Hematopoietic multipotent progenitor cell (in vitro differentiated cells): Measurements from ENCODE around the gene RPS6KA4. TPM values are rescaled to one million over a fixed set of nuclear protein-coding genes. Genes with fewer than 3 reads are reported as not detected.
"Not testable (repeated sequence)": the region's sequence is repeated elsewhere in the genome, so short reads cannot be mapped to it uniquely, and the experiment has no call there.

Experiments
- DNase-seq, 3 donors: peaks; one replicate each; pipeline ENCODE4 v3.0.0-alpha.2; 2011 to 2015; ENCODE audit warnings: low read depth in 2 of 3, low spot score in 2 of 3
- small RNA-seq: library from RNA; depleted of rRNA; stranded (forward); fragments of <200 nt; gene quantifications from one replicate; pipeline ENCODE3, GENCODE V24; 2012
- total RNA-seq: library from RNA; depleted of rRNA; stranded (reverse); fragments of >200 nt; gene quantifications from one replicate; pipeline ENCODE4 v1.2.3, GENCODE V29; 2012

The RPS6KA4 gene
- total RNA-seq, 1 donor = 59.0 TPM

- DNase-seq = no peak
Measured at GRCh38 chr11:64413417-64413816, 54.5 kb downstream of the RPS6KA4 start.

- DNase-seq = no peak
Measured at GRCh38 chr11:64415286-64415685, 56.3 kb downstream of the RPS6KA4 start.

- DNase-seq = no peak
Measured at GRCh38 chr11:64415996-64416728, 57.2 kb downstream of the RPS6KA4 start.

DNA sequence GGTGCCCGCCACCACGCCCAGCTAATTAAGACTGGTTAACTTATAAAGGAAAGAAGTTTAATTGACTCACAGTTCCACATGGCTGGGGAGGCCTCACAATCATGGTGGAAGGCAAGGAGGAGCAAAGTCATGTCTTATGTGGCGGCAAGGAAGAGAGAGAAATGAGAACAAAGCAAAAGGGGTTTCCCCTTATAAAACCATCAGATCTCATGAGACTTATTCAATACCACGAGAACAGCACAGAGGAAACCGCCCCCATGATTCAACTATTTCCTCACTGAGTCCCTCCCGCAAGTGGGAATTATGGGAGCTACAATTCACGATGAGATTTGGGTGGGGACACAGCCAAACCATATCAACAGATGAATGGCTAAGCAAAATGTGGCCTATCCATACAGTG lies 59.3 kb downstream of the RPS6KA4 start:
- DNase-seq = not testable (repeated sequence)

DNA sequence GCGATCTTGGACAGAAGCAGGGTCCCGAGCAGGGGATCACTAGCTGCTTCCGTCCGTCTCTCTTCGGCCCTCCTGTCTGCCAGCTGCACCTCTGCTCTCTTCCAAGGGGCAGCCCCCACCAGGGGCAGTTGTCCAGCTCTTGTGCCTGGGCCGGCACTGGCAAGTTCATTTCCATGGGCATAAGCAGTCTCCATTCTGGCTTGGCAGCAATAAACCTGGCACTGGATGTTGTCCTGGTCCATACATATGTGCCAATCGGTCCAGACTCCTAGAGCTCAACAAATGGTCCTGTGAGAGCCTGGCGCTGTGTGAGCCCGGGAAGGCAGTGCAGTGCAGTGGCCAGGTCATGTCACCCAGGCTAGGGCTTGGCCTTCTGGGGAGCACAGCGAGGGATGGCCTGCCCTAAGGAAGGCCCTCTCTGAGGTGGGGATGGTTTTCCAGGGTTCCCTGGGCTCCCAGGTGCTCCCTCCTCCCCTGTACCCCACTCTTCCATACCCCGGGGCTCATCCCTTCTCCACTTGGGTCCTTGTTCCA lies 60.4 kb downstream of the RPS6KA4 start:
- DNase-seq = no peak

DNA sequence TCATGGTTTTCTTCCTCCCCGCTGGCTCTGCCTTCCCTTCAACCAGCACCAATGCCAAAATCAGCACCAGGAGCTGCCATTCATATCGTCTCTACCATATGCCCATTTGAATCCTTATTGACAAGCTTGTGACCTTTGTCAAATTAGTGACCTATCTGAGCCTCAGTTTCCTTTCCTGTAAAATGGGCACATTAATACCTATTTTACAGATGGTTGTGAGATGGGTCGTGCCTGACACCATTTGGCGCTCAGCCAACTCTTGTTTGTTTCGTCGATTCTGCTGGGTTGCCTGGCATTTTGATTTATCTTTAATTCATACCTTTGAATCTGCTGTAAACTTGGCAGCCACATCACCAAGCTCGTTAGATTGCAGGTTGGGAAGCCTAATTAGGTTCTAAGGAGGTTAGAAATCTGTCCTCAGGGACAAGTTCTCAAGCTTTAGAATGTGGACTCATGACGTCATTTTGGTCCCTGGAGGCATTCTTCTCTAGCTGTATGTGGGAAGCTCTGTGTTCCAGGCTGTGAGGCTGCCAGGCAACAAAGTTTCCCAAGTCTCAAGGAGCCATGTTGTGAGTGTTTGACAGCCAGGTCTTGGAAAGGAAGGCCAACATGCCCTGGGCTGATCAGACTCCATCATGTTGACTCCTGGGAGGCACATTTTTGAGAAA lies 61.0 kb downstream of the RPS6KA4 start:
- no peak for DNase-seq

Small RNA genes lying within 50 kb of the gene (small RNA-seq; reads per million reads assigned to genes)
- gene MIR1237 = not detected
- gene MIR7155 = not detected

Other genes starting within 250 kb of the RPS6KA4 start
- gene MACROD1, start 193.0 kb upstream of the RPS6KA4 start, total RNA-seq = 22.4 TPM
- 77.3 TPM for gene STIP1, start 173.0 kb upstream of the RPS6KA4 start, total RNA-seq
- 221 TPM for gene FERMT3, start 152.4 kb upstream of the RPS6KA4 start, total RNA-seq
- gene TRPT1, start 133.0 kb upstream of the RPS6KA4 start, total RNA-seq = 33.1 TPM
- 60.1 TPM for gene NUDT22, start 132.9 kb upstream of the RPS6KA4 start, total RNA-seq
- 44.7 TPM for gene DNAJC4, start 128.6 kb upstream of the RPS6KA4 start, total RNA-seq
- gene VEGFB, start 124.6 kb upstream of the RPS6KA4 start, total RNA-seq = 15.9 TPM
- 36.6 TPM for gene FKBP2, start 118.1 kb upstream of the RPS6KA4 start, total RNA-seq
- gene PPP1R14B, start 112.2 kb upstream of the RPS6KA4 start, total RNA-seq = 77.0 TPM
- gene PLCB3, start 107.6 kb upstream of the RPS6KA4 start, total RNA-seq = 25.9 TPM
- 32.6 TPM for gene BAD, start 74.5 kb upstream of the RPS6KA4 start, total RNA-seq
- 15.1 TPM for gene GPR137, start 73.3 kb upstream of the RPS6KA4 start, total RNA-seq
- under 0.01 TPM for gene KCNK4, start 67.9 kb upstream of the RPS6KA4 start, total RNA-seq
- gene CATSPERZ, start 58.8 kb upstream of the RPS6KA4 start, total RNA-seq = not detected
- 19.9 TPM for gene ESRRA, start 53.6 kb upstream of the RPS6KA4 start, total RNA-seq
- 203 TPM for gene TRMT112, start 41.6 kb upstream of the RPS6KA4 start, total RNA-seq
- 103 TPM for gene PRDX5, start 41.0 kb upstream of the RPS6KA4 start, total RNA-seq
- 21.3 TPM for gene CCDC88B, start 19.0 kb upstream of the RPS6KA4 start, total RNA-seq
- not detected for gene SLC22A11, start 196.8 kb downstream of the RPS6KA4 start, total RNA-seq
- not detected for gene SLC22A12, start 232.1 kb downstream of the RPS6KA4 start, total RNA-seq